A549 (cell line): ENCODE results near the gene ANAPC13. TPM values are rescaled to one million over a fixed set of nuclear protein-coding genes. Genes with fewer than 3 reads are reported as not detected.

Experiments used
- ATAC-seq, 2 experiments: fragments of 200-7000 bp in 1 of 2; fragments of >200 bp in 1 of 2; cut with Nextera tagmentation in 1 of 2; cut with Tn5 transposase in 1 of 2; 3 replicates each; pipeline versions ENCODE4 v1.8.0 to v1.9.1; 2018 to 2020; ENCODE audit warnings: mild to moderate bottlenecking in 1 of 2, moderate library complexity in 1 of 2
- CTCF ChIA-PET: fragments of 300-600 bp; sonication (Branson Sonifier 250); formaldehyde crosslinking; extraction: SDS; loops from one replicate; lab custom pipeline; 2021; ENCODE audit warnings: antibody characterized with exemption, inconsistent platforms; lab: Yijun Ruan, JAX
- POLR2A ChIA-PET: fragments of 350-600 bp; formaldehyde crosslinking; extraction: SDS; loops from one replicate; lab custom pipeline; 2021; ENCODE audit warnings: antibody characterized with exemption, inconsistent platforms; lab: Yijun Ruan, JAX
- DNase-seq, 2 experiments: peaks; one replicate each; pipeline versions ENCODE4 v3.0.0 to v3.0.0-alpha.2; 2011 to 2016; ENCODE audit warnings: low read depth in 1 of 2, low spot score in 1 of 2
- FAIRE-seq: peaks from 2 replicates; lab custom pipeline; 2011; peaks lifted over from hg19 to GRCh38; lab: Jason Lieb, UNC
- H3K27ac ChIP-seq, 2 experiments: fragments of >200 bp; sonication (Bioruptor Twin); formaldehyde crosslinking; 3 replicates each; pipeline ENCODE4 v1.5.1; 2016 to 2017
- H3K4me1 ChIP-seq: fragments of >200 bp; sonication (Bioruptor Twin); formaldehyde crosslinking; 3 replicates; pipeline ENCODE4 v1.6.1; 2016
- H3K4me2 ChIP-seq: fragments of >200 bp; sonication (Bioruptor Twin); formaldehyde crosslinking; 3 replicates; pipeline ENCODE4 v1.6.1; 2016
- H3K4me3 ChIP-seq: fragments of >200 bp; sonication (Bioruptor Twin); formaldehyde crosslinking; 3 replicates; pipeline ENCODE4 v1.5.1; 2016
- H3K9me3 ChIP-seq: fragments of >200 bp; sonication (Bioruptor Twin); formaldehyde crosslinking; 3 replicates; pipeline ENCODE4 v1.6.1; 2016
- CHD4 ChIP-seq: fragments of 200-600 bp; sonication (generic); IDR thresholded peaks from 2 replicates; pipeline ENCODE4 v1.6.1; 2016; ENCODE audit warnings: antibody characterized with exemption, mild to moderate bottlenecking, borderline replicate concordance
- EHMT2 ChIP-seq: fragments of 200-600 bp; sonication (generic); IDR thresholded peaks from 2 replicates; pipeline ENCODE4 v1.6.1; 2016; ENCODE audit warnings: antibody characterized with exemption, low read depth, mild to moderate bottlenecking, moderate library complexity
- GATA3 ChIP-seq: IDR thresholded peaks from 2 replicates; pipeline ENCODE4 v1.6.1; 2012; ENCODE audit warnings: borderline replicate concordance
- HOXB13 ChIP-seq: fragments of 250-450 bp; sonication (Bioruptor Pico); IDR thresholded peaks from 2 replicates; pipeline ENCODE4 v1.5.0; 2020; ENCODE audit warnings: low read depth, mild to moderate bottlenecking, moderate library complexity
- HOXB5 ChIP-seq: fragments of 250-450 bp; sonication (Bioruptor Pico); IDR thresholded peaks from 2 replicates; pipeline ENCODE4 v1.5.0; 2020; ENCODE audit warnings: mild to moderate bottlenecking, moderate library complexity
- JUN ChIP-seq, 2 experiments: fragments of >200 bp; sonication (Bioruptor Twin); formaldehyde crosslinking; IDR thresholded peaks; 2 replicates in 1 of 2; 3 replicates in 1 of 2; pipeline ENCODE4 v1.6.1; 2016 to 2017
- MYC ChIP-seq: IDR thresholded peaks from 2 replicates; pipeline ENCODE4 v1.6.1; 2012; ENCODE audit warnings: mild to moderate bottlenecking, inconsistent platforms, low read length, improper control_type of control experiment, borderline replicate concordance
- PHF8 ChIP-seq: fragments of 200-600 bp; sonication (generic); IDR thresholded peaks from 2 replicates; pipeline ENCODE4 v1.6.1; 2016; ENCODE audit warnings: low read depth, mild to moderate bottlenecking, antibody characterized with exemption, moderate library complexity, borderline replicate concordance
- RARB ChIP-seq: fragments of 250-450 bp; sonication (Bioruptor Pico); IDR thresholded peaks from 2 replicates; pipeline ENCODE4 v1.8.0; 2021; ENCODE audit warnings: mild to moderate bottlenecking, moderate library complexity
- RCOR1 ChIP-seq: fragments of 150-350 bp; IDR thresholded peaks from 2 replicates; pipeline ENCODE4 v1.6.1; 2014; ENCODE audit warnings: antibody characterized with exemption, low read length, low read depth
- RNF2 ChIP-seq: fragments of 200-600 bp; sonication (generic); IDR thresholded peaks from 2 replicates; pipeline ENCODE4 v1.6.1; 2016; ENCODE audit warnings: low read depth, mild to moderate bottlenecking, antibody characterized with exemption, moderate library complexity, borderline replicate concordance
- ZFP36 ChIP-seq: fragments of 450-650 bp; IDR thresholded peaks from 2 replicates; pipeline ENCODE4 v1.6.1; 2014; ENCODE audit warnings: borderline replicate concordance; ENCODE audit not compliant: partially characterized antibody
- ZNF302 ChIP-seq: fragments of 250-450 bp; sonication (Bioruptor Pico); IDR thresholded peaks from 2 replicates; pipeline ENCODE4 v1.9.0; 2021; ENCODE audit warnings: inconsistent platforms, mild to moderate bottlenecking, moderate library complexity
- WGBS: methylation state at CpG from one replicate; pipeline ENCODE4 v1.1.6; 2017; ENCODE audit errors: missing lambda C conversion rate; 5-methylcytosine and 5-hydroxymethylcytosine counted together
- polyA plus RNA-seq, 4 experiments: library from polyadenylated mRNA; depleted of rRNA in 3 of 4; stranded (reverse); fragments of >200 nt; fragmentation: RNase III in 1 of 4; extraction: RNeasy Plus Mini Kit Qiagen cat#74134 plus additional on column Dnase treatment in 1 of 4; gene quantifications; 2 replicates in 3 of 4; 3 replicates in 1 of 4; pipeline ENCODE4 v1.2.3, GENCODE V29; 2011 to 2017
- TF ChIP-seq, protein P1 (sequence below): IDR thresholded peaks from 2 replicates; pipeline ENCODE4 v1.6.1; 2012; ENCODE audit warnings: low read depth, borderline replicate concordance

The ANAPC13 gene
- polyA plus RNA-seq, 2 of the 4 experiments (the other 2 are of a cell fraction), result 51.2 to 109 TPM

GRCh38 chr3:134466331-134466730, 19.5 kb downstream of the ANAPC13 start:
- no peak for FAIRE-seq
- no peak overlapping the region for H3K4me3 ChIP-seq
- H3K4me1 ChIP-seq, result peaks cover 16% of the 10 kb centered on the region
- no peak for DNase-seq
- ChIA-PET CTCF (interaction anchor here (1.1 to 1.3 kb wide), 2 partner anchors 157 to 159 kb away, joined by 3 to 4 read pairs; no protein-coding TSS in a partner anchor), POLR2A (interaction anchor here (1.2 kb wide), 1 partner anchor 92 kb away, joined by 3 read pairs; the partner anchor contains the start of gene AMOTL2)
- no peak for TF ChIP-seq HOXB13 (CRISPR knock-in tag)
- TF ChIP-seq GATA3, result no peak
- no peak for TF ChIP-seq HOXB5 (CRISPR knock-in tag)
- no peak for TF ChIP-seq CHD4
- no peak for TF ChIP-seq RARB (CRISPR knock-in tag)
- no peak for TF ChIP-seq ZFP36
- no peaks in the 10 kb centered on the region for H3K9me3 ChIP-seq
- H3K27ac ChIP-seq, result no peak overlapping the region
- no peak for ATAC-seq
- no peak overlapping the region for H3K4me2 ChIP-seq
- 89% methylated on average over 1 of the region's 1 CpG for WGBS

GRCh38 chr3:134464689-134465365, 21.0 kb downstream of the ANAPC13 start:
- ChIA-PET CTCF (interaction anchor here (1.2 to 1.3 kb wide), 2 partner anchors 9 to 156 kb away, joined by 3 read pairs; no protein-coding TSS in a partner anchor), POLR2A (no interaction called here)
- Histone ChIP-seq H3K4me1 (peaks cover 3% of the 10 kb centered on the region; the same call in 1 of the 3 replicates), H3K4me2 (no peak overlapping the region), H3K27ac (no peak overlapping the region), H3K9me3 (no peaks in the 10 kb centered on the region), H3K4me3 (no peak overlapping the region)
- no peak for DNase-seq
- ATAC-seq, result no peak
- no peak for TF ChIP-seq JUN (IDR thresholded peaks at IDR 0.05)
- WGBS, result 74% methylated on average over 4 of the region's 8 CpGs
- FAIRE-seq, result no peak

GRCh38 chr3:134464064-134464688, 21.6 kb downstream of the ANAPC13 start:
- POLR2A ChIA-PET, result no interaction called here
- Histone ChIP-seq H3K4me2 (no peak overlapping the region), H3K4me1 (0 out of 3 replicates have a peak, but pooled peaks cover 3% of the 10 kb centered on the region), H3K9me3 (no peaks in the 10 kb centered on the region), H3K4me3 (no peak overlapping the region), H3K27ac (no peak overlapping the region)
- TF ChIP-seq PHF8 (no peak), EHMT2 (no peak)
- FAIRE-seq (no peak), ATAC-seq (no peak), DNase-seq (no peak)
- CTCF ChIA-PET, result interaction anchor here (1.2 kb wide), 1 partner anchor 10 kb away, joined by 3 read pairs; no protein-coding TSS in a partner anchor
- WGBS, result 78% methylated on average over 13 of the region's 13 CpGs

DNA sequence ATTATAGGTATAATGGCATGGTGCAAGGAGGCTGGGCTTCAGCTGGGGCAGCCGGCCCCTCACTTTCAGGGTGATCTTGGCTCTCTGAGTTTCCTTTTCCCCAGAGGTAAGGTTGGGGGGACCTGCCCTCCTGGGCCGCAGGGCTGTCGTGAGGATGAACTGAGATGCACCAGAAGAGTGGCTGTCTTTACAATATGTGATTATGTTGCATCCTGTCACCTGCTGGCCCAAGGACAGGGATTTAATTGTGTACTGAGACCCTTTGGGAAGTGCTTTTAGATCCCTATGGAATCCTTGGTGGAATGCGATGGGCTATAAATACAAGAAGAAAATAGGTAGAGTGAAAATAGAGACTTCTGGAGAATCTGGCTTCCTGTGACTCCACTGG, 22.1 kb downstream of the ANAPC13 start:
- CTCF ChIA-PET, result interaction anchor here (1.3 kb wide), 1 partner anchor 15 kb away, joined by 3 read pairs; no protein-coding TSS in a partner anchor
- WGBS, result 99% methylated on average over 4 of the region's 4 CpGs
- no peaks in the 10 kb centered on the region for H3K9me3 ChIP-seq
- ATAC-seq (no peak), FAIRE-seq (no peak), DNase-seq (no peak)
- H3K4me1 ChIP-seq, result 0 out of 3 replicates have a peak, but pooled peaks cover 3% of the 10 kb centered on the region
- no peak overlapping the region for H3K4me3 ChIP-seq
- no peak overlapping the region for H3K27ac ChIP-seq
- H3K4me2 ChIP-seq, result no peak overlapping the region
- TF ChIP-seq RCOR1, result no peak
- no peak for TF ChIP-seq MYC
- no peak for TF ChIP-seq ZNF302 (CRISPR knock-in tag)
- TF ChIP-seq, protein P1, sequence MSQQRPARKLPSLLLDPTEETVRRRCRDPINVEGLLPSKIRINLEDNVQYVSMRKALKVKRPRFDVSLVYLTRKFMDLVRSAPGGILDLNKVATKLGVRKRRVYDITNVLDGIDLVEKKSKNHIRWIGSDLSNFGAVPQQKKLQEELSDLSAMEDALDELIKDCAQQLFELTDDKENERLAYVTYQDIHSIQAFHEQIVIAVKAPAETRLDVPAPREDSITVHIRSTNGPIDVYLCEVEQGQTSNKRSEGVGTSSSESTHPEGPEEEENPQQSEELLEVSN, result no peak
- no peak for TF ChIP-seq RNF2
- POLR2A ChIA-PET, result no interaction called here
